GM19438 (cell line): ENCODE data around the gene CPB1.

Experiments
- ATAC-seq: cut with Tn5 transposase; IDR thresholded peaks from one replicate; pipeline ENCODE4 v1.9.1; 2021; ENCODE audit warnings: low read depth; ENCODE audit not compliant: unreplicated experiment

The CPB1 gene

DNA sequence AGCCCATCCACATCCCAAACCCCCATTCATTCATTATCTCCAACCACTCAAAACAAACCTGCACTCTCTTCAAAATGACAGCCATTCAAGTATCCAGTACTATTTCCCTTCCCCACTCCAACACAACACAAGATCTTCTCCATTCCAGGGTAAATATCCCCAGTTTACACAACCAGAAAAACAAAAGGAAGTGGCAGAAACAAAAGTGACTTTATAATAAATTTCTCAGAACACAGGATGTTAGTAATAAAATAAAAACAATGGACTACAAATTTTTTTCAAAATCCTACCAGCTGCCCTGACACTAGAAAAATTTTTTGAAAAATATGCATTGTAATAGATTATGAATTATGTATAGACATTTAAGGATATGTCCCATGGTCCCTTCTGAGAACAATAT lies 51.6 kb downstream of the CPB1 start:
- no peak for ATAC-seq

DNA sequence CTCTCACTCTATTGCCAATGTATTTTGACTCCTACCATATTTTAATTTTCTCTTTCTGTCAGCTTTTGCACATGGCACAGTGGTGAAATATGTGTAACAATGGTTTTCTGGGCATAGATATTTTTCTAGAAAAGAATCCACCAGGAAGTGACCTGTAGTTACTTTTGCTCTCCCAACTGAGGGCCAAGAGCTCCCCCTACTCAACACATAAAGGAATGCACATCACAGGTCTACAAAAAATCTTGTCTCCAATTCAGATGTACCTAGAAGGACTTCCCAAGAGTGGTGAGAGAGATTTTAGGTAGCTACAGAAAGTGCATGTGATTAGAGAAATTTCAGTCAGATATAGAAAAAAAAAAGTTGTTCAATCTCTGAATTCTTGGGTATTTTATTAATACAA lies 53.1 kb downstream of the CPB1 start:
- ATAC-seq = no peak

DNA sequence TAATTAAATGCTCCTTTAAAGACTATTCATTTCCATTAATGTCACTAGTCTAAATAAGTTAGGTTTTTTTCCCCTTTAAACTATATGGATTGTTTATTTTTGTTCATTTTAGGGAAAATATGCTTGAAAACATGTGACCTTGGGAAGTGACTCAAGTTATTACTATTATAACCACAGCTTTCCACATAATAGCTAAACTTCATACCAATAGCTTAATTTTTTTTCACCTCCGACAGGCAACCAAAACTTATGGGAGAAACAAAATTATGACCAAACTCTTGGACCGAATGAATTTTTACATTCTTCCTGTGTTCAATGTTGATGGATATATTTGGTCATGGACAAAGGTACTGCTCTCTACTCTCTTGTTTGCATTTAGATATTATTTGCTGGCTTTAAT lies 53.7 kb downstream of the CPB1 start:
- ATAC-seq = no peak

DNA sequence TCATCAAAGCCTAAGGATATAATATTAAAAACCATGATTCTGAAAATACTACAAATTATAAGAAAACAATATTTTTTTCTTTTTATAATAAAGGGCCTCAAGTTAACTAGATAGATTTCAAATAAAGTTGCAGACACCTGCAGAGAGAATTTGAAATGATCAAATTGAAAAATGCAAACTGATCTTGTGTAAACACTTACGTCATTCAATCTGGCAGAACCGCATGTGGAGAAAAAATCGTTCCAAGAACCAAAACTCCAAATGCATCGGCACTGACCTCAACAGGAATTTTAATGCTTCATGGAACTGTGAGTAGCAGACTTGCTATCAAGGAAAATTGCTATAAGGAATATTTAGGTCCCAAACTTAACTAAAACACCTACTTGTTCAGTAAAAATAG lies 54.7 kb downstream of the CPB1 start:
- ATAC-seq = no peak

DNA sequence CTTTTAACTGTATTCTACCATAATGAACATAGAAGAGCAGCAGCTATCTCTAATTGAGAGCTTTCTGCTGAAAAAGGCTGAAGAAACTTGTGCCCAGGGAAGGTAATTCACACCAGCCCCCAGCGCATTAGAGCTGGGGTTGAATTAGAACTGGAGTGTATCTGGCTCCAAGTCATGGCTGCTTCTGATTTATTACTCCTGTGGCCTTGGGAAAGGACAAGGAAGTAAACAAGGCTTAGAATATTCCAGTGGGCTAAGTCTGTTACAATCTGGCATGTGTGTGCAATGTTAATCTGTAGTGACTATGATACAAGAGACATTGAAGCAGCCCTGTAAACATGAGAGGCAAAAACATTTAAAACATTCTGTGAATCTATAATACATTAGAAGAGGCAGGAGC lies 55.6 kb downstream of the CPB1 start:
- ATAC-seq = no peak

DNA sequence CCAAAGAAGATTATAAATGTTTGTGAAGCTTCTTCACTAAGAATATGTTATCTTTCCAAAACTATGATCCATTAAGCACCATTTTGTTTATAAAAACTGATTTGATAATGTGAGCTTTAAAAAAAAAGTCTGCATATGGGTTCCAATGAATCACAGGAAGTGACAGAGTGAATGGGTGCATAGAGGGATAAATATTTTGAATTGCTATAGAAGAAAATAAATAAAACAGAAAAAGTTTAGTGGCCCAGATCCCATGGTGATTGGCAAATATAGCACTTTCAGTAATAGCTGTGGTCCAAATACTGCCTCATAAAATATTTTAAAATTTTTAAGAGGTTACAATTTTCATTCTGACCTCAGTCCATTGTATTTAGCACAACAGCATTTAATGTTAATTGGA lies 56.6 kb downstream of the CPB1 start:
- no peak for ATAC-seq

DNA sequence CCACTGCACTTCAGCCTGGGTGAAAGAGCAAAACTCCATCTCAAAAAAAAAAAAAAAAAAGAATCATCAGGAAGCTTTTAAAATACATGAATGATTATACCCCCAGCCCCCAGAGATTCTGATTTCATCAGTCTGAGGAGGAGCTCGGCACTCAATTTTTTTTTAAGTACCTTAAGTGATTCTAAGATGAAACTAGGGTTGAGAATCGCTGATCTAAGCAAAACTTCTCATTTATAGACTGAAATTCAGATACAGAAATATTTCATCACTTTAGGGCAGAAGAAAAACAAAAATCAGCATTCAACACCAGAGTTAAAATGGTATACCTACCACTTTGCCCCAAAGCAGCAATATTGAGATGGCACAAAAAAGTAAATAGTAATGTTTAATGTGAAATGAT lies 62.2 kb downstream of the CPB1 start:
- no peak for ATAC-seq

DNA sequence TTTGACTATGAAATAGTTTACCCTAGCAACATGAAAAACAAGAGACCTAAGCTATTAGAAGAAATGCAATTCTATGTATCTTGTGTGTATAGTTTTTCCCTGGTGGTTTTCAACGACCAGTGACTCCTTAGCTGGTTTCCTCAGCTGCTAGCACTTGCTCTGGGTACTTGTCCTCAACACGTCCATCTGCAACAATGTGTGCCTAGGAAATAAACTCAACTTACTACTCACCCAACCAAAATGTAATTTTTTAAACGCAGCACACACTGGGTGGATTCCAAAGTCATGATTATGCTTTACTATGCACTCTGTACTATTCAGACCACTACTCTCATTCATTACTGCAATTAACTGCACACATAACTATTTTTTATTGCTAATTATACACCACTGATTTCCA lies 68.5 kb downstream of the CPB1 start:
- ATAC-seq = no peak

DNA sequence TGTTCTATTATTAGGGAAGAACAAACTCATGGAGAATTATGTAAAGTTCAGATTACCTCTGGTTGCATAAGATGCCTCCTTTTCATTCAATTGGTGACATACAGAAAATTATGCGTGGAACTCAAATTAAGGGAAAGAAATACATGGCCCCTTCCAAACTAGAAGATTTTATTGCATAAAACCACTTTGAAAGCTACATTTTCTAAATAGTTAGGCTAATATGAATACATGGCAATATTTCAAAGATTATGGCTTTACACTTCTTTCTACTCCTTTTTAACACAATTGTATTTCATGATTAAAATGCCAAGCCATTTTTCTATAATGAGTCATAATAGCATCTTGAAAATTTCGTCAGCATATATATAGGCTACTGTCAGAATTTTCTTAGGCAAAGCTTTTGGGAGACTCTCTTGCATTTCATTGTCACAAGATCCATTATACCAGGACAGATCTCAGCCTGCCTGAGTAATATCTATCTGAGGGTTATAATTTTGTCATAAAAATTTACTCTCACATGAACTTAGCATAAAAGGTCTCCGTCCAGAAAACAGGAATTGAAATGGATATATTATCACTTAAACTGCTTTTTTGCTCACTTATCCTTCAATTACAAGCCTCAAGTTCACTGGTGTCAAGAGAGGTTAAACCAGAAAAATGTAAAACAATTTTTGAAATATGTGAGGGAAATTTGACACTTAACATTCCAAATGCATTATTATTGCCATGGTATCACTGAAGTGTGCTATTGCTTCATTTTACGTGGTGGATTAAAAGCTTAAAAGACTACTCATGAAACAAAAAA lies 74.6 kb downstream of the CPB1 start:
- ATAC-seq = no peak

DNA sequence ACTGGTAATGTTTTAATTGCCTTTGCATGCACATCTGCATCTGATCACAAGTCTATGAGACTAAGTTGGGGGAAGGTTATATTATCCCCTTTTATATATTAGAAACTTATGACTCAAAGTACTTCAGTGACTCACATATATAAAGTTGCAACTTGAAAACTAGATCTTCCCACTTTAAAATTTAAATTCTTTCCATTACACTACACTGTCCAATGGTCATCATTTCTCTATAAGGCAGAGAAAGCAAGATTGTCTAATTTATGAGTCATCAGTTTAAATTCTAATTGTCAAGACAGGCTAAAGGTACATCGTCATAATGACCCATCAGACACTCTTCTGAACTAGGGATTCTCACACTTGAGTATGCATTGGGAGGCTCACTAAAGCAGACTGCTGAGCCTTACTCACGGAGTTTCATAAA lies 75.4 kb downstream of the CPB1 start:
- ATAC-seq = no peak

DNA sequence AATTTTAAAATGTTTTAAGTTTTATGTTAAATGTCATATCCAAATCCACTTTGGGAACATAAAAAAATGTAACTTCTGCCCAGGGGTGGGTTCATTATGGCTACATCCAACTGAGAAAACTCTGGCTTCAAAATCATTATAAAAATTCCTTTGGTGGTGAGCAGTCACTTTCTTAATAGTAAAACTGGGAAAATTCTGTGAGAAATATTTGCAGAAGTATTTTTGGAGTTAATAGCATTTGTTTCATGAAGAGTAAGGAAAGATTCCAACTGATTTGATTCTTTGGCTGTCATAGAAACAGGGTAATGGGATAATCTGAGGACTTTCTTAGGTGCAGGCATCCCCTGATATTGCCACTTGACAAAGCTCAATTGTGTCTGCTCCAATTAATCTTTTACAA lies 76.3 kb downstream of the CPB1 start:
- ATAC-seq = no peak

DNA sequence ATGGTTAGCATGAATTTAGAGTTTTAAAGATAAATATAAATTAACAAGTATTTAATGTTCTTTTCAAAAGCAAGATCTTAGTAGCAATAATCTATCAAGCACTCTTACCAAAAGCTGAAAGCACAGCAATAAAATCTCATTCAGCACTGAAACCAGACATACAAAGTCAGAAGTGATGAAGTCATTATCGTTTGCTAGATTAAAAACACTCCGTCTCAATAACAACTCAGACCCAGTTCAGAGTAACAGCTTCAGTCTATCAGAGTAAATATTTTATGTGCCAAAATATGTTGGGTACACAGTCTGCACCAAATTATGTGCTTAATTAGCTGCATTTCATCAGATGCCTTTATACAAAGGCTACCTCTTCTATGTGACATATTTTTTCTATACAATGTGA lies 79.1 kb downstream of the CPB1 start:
- ATAC-seq = no peak
